H1 (cell line): ENCODE measurements around the gene LAP3. TPM values are rescaled to one million over a fixed set of nuclear protein-coding genes. Genes with fewer than 3 reads are reported as not detected.

ENCODE experiments used
- CHD7 ChIP-seq: fragments of 300-600 bp; sonication (generic); IDR thresholded peaks from 2 replicates; pipeline ENCODE4 v1.7.1; 2012; ENCODE audit warnings: low read length, moderate library complexity, mild to moderate bottlenecking, inconsistent platforms; ENCODE audit not compliant: insufficient replicate concordance
- NRF1 ChIP-seq: IDR thresholded peaks from 2 replicates; pipeline ENCODE4 v1.6.1; 2011; ENCODE audit warnings: mild to moderate bottlenecking, low read depth, low read length, improper control_type of control experiment
- POU5F1 ChIP-seq: IDR thresholded peaks from 2 replicates; pipeline ENCODE4 v1.6.1; 2011; ENCODE audit warnings: low read depth, mild to moderate bottlenecking, low read length, moderate library complexity
- SIX5 ChIP-seq: IDR thresholded peaks from 2 replicates; pipeline ENCODE4 v1.6.1; 2011; ENCODE audit warnings: mild to moderate bottlenecking, low read depth, low read length
- SP2 ChIP-seq: IDR thresholded peaks from 2 replicates; pipeline ENCODE4 v1.6.1; 2012; ENCODE audit warnings: mild to moderate bottlenecking, low read length, inconsistent platforms
- SRF ChIP-seq: IDR thresholded peaks from 2 replicates; pipeline ENCODE4 v1.6.1; 2011; ENCODE audit warnings: mild to moderate bottlenecking, low read depth, low read length, moderate library complexity
- TAF7 ChIP-seq: optimal IDR thresholded peaks from 2 replicates; pipeline ENCODE3; 2011; ENCODE audit warnings: low read depth, mild to moderate bottlenecking, inconsistent platforms, low read length, moderate library complexity, borderline replicate concordance
- polyA plus RNA-seq, 7 experiments: library from polyadenylated mRNA; depleted of rRNA in 3 of 7; stranded (reverse) in 5 of 7; unstranded in 2 of 7; fragments of >200 nt in 5 of 7; fragments of 200-250 nt in 2 of 7; gene quantifications; 1 replicate in 5 of 7; 2 replicates in 1 of 7; 4 replicates in 1 of 7; pipeline versions ENCODE4 v1.2.1 to v1.2.3, GENCODE V29; 2011 to 2013; ENCODE audit warnings: missing spikeins in 2 of 7, mixed read lengths in 2 of 7
- total RNA-seq: library from RNA; stranded (reverse); fragmentation: NEBNext Ultra II Directional; extraction: Animal tissue kit (Norgen Biotek cat#: 25700); gene quantifications from 2 replicates; pipeline ENCODE4 v1.2.1, GENCODE V29; 2021

The LAP3 gene
- total and polyA plus RNA-seq, 2 of the 8 experiments (the other 6 are each of a cell fraction or from before 2014, with no cell fraction given), result 28.3 to 50.9 TPM

DNA sequence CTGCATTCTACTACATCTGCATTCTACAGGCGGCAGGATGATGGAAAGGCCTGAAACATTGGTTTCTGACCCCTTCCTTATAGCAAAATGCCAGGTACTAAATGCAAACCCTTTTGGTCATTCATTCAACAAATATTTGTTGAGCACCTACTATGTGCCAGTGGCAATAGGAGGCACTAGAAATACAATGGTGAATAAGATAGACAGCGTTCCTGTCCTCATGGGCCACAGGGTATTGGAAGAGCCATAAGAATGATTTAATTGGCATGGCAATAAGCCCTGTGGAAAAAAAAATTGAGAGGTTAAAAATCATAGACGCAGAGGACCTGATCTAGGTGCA is 17.3 kb upstream of the LAP3 start (continued):
- TF ChIP-seq CHD7 (no peak), SP2 (no peak), NRF1 (no peak), POU5F1 (no peak), TAF7 (no peak), SIX5 (no peak), SRF (no peak)
- TF ChIP-seq, all 59 proteins: peak for 0
